WTC11 (cell line): ENCODE measurements around the gene XCL1. TPM values are rescaled to one million over a fixed set of nuclear protein-coding genes. Genes with fewer than 3 reads are reported as not detected.
"Not testable (repeated sequence)": the region's sequence is repeated elsewhere in the genome, so short reads cannot be mapped to it uniquely, and the experiment has no call there.

Experiments
- ATAC-seq: fragments of 200-7000 bp; cut with Tn5 transposase; 2 replicates; pipeline ENCODE4 v1.10.0; 2021; ENCODE audit warnings: mild to moderate bottlenecking, moderate library complexity
- Bru-seq: library from RNA; stranded (reverse); fragments of 400-500 nt; gene quantifications from one replicate; lab custom pipeline; 2021; lab: Mats Ljungman, UMichigan
- CTCF ChIA-PET: fragments of 300-600 bp; sonication (Branson Sonifier 250); formaldehyde crosslinking; loops from one replicate; lab custom pipeline; 2021; ENCODE audit warnings: antibody characterized with exemption; lab: Charles Lee
- POLR2A ChIA-PET: fragments of 350-600 bp; sonication (Branson Sonifier 250); formaldehyde crosslinking; loops from one replicate; lab custom pipeline; 2021; ENCODE audit warnings: antibody characterized with exemption; lab: Charles Lee
- DNase-seq: peaks from one replicate; pipeline ENCODE4 v3.0.0; 2021; ENCODE audit warnings: low spot score
- H3K27ac Mint-ChIP-seq: 2 replicates; pipeline ENCODE4 v1.8.0; 2021; ENCODE audit warnings: mixed read lengths
- H3K27me3 Mint-ChIP-seq: 2 replicates; pipeline ENCODE4 v1.8.0; 2021; ENCODE audit warnings: low read depth, mild to moderate bottlenecking, moderate library complexity, mixed read lengths
- H3K36me3 Mint-ChIP-seq: 2 replicates; pipeline ENCODE4 v1.8.0; 2021; ENCODE audit warnings: mixed read lengths
- H3K4me1 Mint-ChIP-seq: 2 replicates; pipeline ENCODE4 v1.8.0; 2022; ENCODE audit warnings: mixed read lengths
- H3K4me3 Mint-ChIP-seq: 2 replicates; pipeline ENCODE4 v1.8.0; 2021; ENCODE audit warnings: mild to moderate bottlenecking, moderate library complexity, mixed read lengths
- H3K9me3 Mint-ChIP-seq: 2 replicates; pipeline ENCODE4 v1.8.0; 2021; ENCODE audit warnings: mixed read lengths
- ELF4 ChIP-seq: sonication (generic); formaldehyde crosslinking; IDR thresholded peaks from 2 replicates; pipeline ENCODE4 v1.8.1; 2022; ENCODE audit warnings: low read depth, mild to moderate bottlenecking, moderate library complexity, missing genetic modification reagents
- FOXP1 ChIP-seq: sonication (generic); formaldehyde crosslinking; IDR thresholded peaks from 2 replicates; pipeline ENCODE4 v1.8.0; 2022; ENCODE audit warnings: missing genetic modification reagents, mild to moderate bottlenecking, moderate library complexity, borderline replicate concordance
- GABPB1 ChIP-seq: sonication (generic); formaldehyde crosslinking; IDR thresholded peaks from 2 replicates; pipeline ENCODE4 v1.8.1; 2023; ENCODE audit warnings: mild to moderate bottlenecking, missing genetic modification reagents
- GRHL2 ChIP-seq: fragments of 250-450 bp; sonication (Bioruptor Pico); IDR thresholded peaks from 2 replicates; pipeline ENCODE4 v1.8.0; 2022; ENCODE audit warnings: mild to moderate bottlenecking, moderate library complexity; ENCODE audit not compliant: insufficient replicate concordance, severe bottlenecking
- MXD4 ChIP-seq: fragments of 250-450 bp; sonication (Bioruptor Pico); IDR thresholded peaks from 2 replicates; pipeline ENCODE4 v1.8.0; 2021; ENCODE audit warnings: mild to moderate bottlenecking, moderate library complexity, borderline replicate concordance
- MYBL2 ChIP-seq: sonication (generic); formaldehyde crosslinking; IDR thresholded peaks from 2 replicates; pipeline ENCODE4 v1.8.1; 2023; ENCODE audit warnings: mild to moderate bottlenecking, moderate library complexity, missing genetic modification reagents
- NFYB ChIP-seq: sonication (generic); formaldehyde crosslinking; conservative IDR thresholded peaks from 2 replicates; pipeline ENCODE4 v1.8.0; 2022; ENCODE audit warnings: low read depth, missing genetic modification reagents
- PRRX2 ChIP-seq: fragments of 250-450 bp; sonication (Bioruptor Pico); IDR thresholded peaks from 2 replicates; pipeline ENCODE4 v1.8.0; 2021; ENCODE audit warnings: mild to moderate bottlenecking
- RORB ChIP-seq: fragments of 250-450 bp; sonication (Bioruptor Pico); IDR thresholded peaks from 2 replicates; pipeline ENCODE4 v1.9.0; 2021; ENCODE audit warnings: mild to moderate bottlenecking
- STAT6 ChIP-seq: sonication (generic); formaldehyde crosslinking; conservative IDR thresholded peaks from 2 replicates; pipeline ENCODE4 v1.8.1; 2023; ENCODE audit warnings: mild to moderate bottlenecking, low read depth, missing genetic modification reagents, moderate library complexity
- ZNF263 ChIP-seq: sonication (generic); formaldehyde crosslinking; IDR thresholded peaks from 2 replicates; pipeline ENCODE4 v1.8.1; 2022; ENCODE audit warnings: low read depth, mild to moderate bottlenecking, moderate library complexity, missing genetic modification reagents
- ZNF396 ChIP-seq: fragments of 250-450 bp; sonication (Bioruptor Pico); IDR thresholded peaks from 2 replicates; pipeline ENCODE4 v1.8.0; 2021; ENCODE audit warnings: mild to moderate bottlenecking, moderate library complexity, borderline replicate concordance
- ZNF416 ChIP-seq: fragments of 250-450 bp; sonication (Bioruptor Pico); IDR thresholded peaks from 2 replicates; pipeline ENCODE4 v1.9.0; 2021; ENCODE audit warnings: mild to moderate bottlenecking, inconsistent platforms
- long read RNA-seq, 3 experiments: library from RNA in 1 of 3; library from capped mRNA in 1 of 3; library from polyadenylated mRNA in 1 of 3; unstranded in 2 of 3; stranded (forward) in 1 of 3; transcript quantifications; one replicate each; pipeline ENCODE4 v2.0.0, GENCODE V29; 2021
- total RNA-seq: library from RNA; stranded (reverse); gene quantifications from 3 replicates; pipeline ENCODE4 v1.2.3, GENCODE V29; 2021
- TF ChIP-seq, protein P1 (sequence below): fragments of 200-600 bp; IDR thresholded peaks from 2 replicates; pipeline ENCODE4 v1.8.0; 2022; ENCODE audit warnings: antibody characterized with exemption
- TF ChIP-seq, protein P2 (sequence below): sonication (generic); formaldehyde crosslinking; IDR thresholded peaks from 2 replicates; pipeline ENCODE4 v1.8.0; 2022; ENCODE audit warnings: mild to moderate bottlenecking, missing genetic modification reagents

Gene XCL1, protein sequence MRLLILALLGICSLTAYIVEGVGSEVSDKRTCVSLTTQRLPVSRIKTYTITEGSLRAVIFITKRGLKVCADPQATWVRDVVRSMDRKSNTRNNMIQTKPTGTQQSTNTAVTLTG
- 0.53 to 1.1 TPM (median 0.73 TPM) in 3 replicates for total RNA-seq
- Bru-seq, nascent RNA = percentile 43 among the genes with signal in this experiment
- long read RNA-seq, experiment 1, partial matches to known transcripts = 0 of 2 reads
- long read RNA-seq, experiment 1, other reads (novel, unspliced or antisense) = 0 of 2 reads
- long read RNA-seq, experiment 2 = 0 reads
- long read RNA-seq, experiment 3 = 0 reads

GRCh38 chr1:168576245-168576688 is at the start of gene XCL1:
Gene XCL1, plus strand, starts transcription at chr1:168576605. Its CDS starts 33 bp downstream, at chr1:168576638.
- H3K4me1 Mint-ChIP-seq = peaks cover 10% of the 10 kb centered on the region
- H3K4me3 Mint-ChIP-seq, CTCF ChIA-PET, H3K27ac Mint-ChIP-seq, DNase-seq, ATAC-seq, H3K36me3 Mint-ChIP-seq, H3K27me3 Mint-ChIP-seq, POLR2A ChIA-PET, H3K9me3 Mint-ChIP-seq: not testable (repeated sequence)

GRCh38 chr1:168529518-168529917 is 46.9 kb upstream of the XCL1 start:
- no peak for DNase-seq
- ChIA-PET POLR2A (no interaction called here), CTCF (no interaction called here)
- Mint-ChIP-seq H3K27me3 (no peaks in the 10 kb centered on the region), H3K27ac (no peak overlapping the region), H3K9me3 (peaks cover 8% of the 10 kb centered on the region), H3K4me3 (no peak overlapping the region), H3K36me3 (peaks cover 4% of the 10 kb centered on the region), H3K4me1 (peaks cover 11% of the 10 kb centered on the region)
- TF ChIP-seq MYBL2 (CRISPR knock-in tag) (no peak), ZNF396 (CRISPR knock-in tag) (no peak), FOXP1 (no peak), ZNF263 (CRISPR knock-in tag) (no peak), GRHL2 (CRISPR knock-in tag) (no peak), NFYB (no peak), ZNF416 (CRISPR knock-in tag) (no peak), RORB (CRISPR knock-in tag) (no peak), PRRX2 (no peak), STAT6 (CRISPR knock-in tag) (no peak), ELF4 (CRISPR knock-in tag) (no peak), GABPB1 (no peak)
- ATAC-seq = no peak

DNA sequence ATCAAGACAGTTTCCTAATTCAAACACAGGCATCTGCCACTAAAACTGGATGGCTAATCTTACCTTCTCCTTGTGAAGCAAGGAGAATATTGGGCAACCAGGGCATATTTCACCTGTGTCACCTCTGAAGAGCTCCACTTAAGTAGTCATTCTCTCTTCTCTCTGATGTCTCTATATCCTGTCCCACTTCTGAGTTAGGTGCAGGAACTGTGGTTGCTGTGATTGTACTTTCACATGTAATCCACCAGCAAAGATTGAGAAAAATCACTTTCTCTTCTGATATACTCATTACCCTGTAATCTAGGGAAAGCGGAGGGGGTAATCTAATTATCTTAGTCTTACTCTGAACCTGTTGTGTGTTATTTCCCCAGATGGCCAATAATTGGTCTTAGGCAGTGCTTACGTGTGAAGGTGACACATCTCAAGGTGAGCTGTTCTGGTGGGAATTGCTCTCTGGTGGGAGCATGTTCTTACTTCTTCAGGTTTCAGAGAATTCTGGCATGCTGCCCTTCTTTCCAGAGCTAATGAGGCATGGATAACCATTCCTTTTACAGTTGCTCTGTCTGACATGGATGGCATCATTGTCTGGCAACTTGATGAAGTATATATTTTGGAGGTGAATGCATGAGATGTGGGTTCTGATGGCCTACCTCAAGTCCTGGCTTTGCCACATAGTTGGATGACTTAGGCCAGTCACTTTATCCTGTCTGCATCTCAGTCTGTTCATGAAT is 44.6 kb upstream of the XCL1 start:
- TF ChIP-seq, protein P1, sequence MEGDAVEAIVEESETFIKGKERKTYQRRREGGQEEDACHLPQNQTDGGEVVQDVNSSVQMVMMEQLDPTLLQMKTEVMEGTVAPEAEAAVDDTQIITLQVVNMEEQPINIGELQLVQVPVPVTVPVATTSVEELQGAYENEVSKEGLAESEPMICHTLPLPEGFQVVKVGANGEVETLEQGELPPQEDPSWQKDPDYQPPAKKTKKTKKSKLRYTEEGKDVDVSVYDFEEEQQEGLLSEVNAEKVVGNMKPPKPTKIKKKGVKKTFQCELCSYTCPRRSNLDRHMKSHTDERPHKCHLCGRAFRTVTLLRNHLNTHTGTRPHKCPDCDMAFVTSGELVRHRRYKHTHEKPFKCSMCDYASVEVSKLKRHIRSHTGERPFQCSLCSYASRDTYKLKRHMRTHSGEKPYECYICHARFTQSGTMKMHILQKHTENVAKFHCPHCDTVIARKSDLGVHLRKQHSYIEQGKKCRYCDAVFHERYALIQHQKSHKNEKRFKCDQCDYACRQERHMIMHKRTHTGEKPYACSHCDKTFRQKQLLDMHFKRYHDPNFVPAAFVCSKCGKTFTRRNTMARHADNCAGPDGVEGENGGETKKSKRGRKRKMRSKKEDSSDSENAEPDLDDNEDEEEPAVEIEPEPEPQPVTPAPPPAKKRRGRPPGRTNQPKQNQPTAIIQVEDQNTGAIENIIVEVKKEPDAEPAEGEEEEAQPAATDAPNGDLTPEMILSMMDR = no peak
- DNase-seq = no peak
- Mint-ChIP-seq H3K27ac (no peak overlapping the region), H3K36me3 (no peaks in the 10 kb centered on the region), H3K4me1 (no peaks in the 10 kb centered on the region), H3K4me3 (no peak overlapping the region), H3K9me3 (no peaks in the 10 kb centered on the region), H3K27me3 (no peaks in the 10 kb centered on the region)
- ChIA-PET CTCF (interaction anchor here (1.3 kb wide), 1 partner anchor 189 kb away, joined by 3 read pairs; no protein-coding TSS in a partner anchor), POLR2A (no interaction called here)
- no peak for ATAC-seq

DNA sequence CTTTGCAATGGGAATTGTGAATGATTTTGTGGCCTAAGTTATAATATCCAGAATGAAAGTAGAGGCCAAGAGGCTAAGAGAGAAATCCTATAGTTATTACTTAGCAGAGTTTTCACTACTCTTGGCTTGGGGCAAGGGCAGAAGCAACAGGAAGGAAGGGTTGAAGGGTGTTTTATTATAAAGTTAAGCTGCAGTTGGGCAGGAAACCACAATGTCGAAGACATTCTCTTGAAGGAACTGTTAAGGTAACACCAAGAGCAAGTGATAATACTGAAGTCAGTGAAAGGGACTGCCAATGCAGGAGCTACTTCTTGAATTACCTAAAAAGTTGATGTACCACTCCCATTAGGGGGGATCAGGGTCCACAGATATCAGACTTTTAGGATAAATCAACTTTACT is 40.9 kb upstream of the XCL1 start:
- H3K4me3 Mint-ChIP-seq = no peak overlapping the region
- TF ChIP-seq MXD4 = no peak
- TF ChIP-seq, protein P2, sequence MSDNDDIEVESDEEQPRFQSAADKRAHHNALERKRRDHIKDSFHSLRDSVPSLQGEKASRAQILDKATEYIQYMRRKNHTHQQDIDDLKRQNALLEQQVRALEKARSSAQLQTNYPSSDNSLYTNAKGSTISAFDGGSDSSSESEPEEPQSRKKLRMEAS = no peak
- no peak overlapping the region for H3K27ac Mint-ChIP-seq
- no peak for DNase-seq
- ChIA-PET CTCF (no interaction called here), POLR2A (no interaction called here)
- no peaks in the 10 kb centered on the region for H3K9me3 Mint-ChIP-seq
- no peaks in the 10 kb centered on the region for H3K27me3 Mint-ChIP-seq
- ATAC-seq = no peak
- H3K4me1 Mint-ChIP-seq = no peaks in the 10 kb centered on the region
- no peaks in the 10 kb centered on the region for H3K36me3 Mint-ChIP-seq

DNA sequence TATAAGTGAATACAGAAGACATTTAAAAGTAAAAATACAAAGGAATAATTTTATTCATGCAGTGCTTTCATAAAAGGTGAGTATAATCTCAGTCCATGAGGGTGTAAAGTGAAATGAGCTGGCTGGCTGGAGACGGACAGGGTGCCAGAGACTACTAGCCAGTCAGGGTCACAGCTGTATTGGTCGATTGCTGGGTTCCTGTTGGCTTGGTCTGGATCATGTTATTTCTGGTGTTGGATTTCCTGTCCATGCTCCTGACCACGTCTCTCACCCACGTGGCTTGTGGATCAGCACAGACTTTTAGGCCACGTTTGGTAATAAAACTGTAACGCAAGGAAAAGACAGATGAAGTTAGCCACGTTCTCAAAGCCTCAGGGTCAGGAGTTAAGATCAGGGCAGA is 35.6 kb upstream of the XCL1 start:
- H3K4me3 Mint-ChIP-seq, H3K9me3 Mint-ChIP-seq, DNase-seq, CTCF ChIA-PET, H3K4me1 Mint-ChIP-seq, ATAC-seq, POLR2A ChIA-PET, H3K27ac Mint-ChIP-seq, H3K27me3 Mint-ChIP-seq, H3K36me3 Mint-ChIP-seq: not testable (repeated sequence)

GRCh38 chr1:168542978-168543377 is 33.4 kb upstream of the XCL1 start:
- H3K36me3 Mint-ChIP-seq, ATAC-seq, CTCF ChIA-PET, H3K4me1 Mint-ChIP-seq, H3K27ac Mint-ChIP-seq, H3K9me3 Mint-ChIP-seq, POLR2A ChIA-PET, H3K4me3 Mint-ChIP-seq, DNase-seq, H3K27me3 Mint-ChIP-seq: not testable (repeated sequence)
